ENCODE data around the gene BGLAP.

GRCh38 chr1:156236164-156236563 lies 5.8 kb upstream of the BGLAP start:
- TF ChIP-seq SMC3 (conservative IDR thresholded peaks at IDR 0.05; ENCODE audit: poor library complexity) (no peak), TAF1 (IDR thresholded peaks at IDR 0.05; ENCODE audit: low read depth) (no peak), POLR2AphosphoS5 (IDR thresholded peaks at IDR 0.05) (no peak), CTCF (IDR thresholded peaks at IDR 0.05; ENCODE audit: poor library complexity, severe bottlenecking) (no peak), EP300 (conservative IDR thresholded peaks at IDR 0.05; ENCODE audit: poor library complexity, severe bottlenecking) (no peak)
- TF ChIP-seq, protein P1, sequence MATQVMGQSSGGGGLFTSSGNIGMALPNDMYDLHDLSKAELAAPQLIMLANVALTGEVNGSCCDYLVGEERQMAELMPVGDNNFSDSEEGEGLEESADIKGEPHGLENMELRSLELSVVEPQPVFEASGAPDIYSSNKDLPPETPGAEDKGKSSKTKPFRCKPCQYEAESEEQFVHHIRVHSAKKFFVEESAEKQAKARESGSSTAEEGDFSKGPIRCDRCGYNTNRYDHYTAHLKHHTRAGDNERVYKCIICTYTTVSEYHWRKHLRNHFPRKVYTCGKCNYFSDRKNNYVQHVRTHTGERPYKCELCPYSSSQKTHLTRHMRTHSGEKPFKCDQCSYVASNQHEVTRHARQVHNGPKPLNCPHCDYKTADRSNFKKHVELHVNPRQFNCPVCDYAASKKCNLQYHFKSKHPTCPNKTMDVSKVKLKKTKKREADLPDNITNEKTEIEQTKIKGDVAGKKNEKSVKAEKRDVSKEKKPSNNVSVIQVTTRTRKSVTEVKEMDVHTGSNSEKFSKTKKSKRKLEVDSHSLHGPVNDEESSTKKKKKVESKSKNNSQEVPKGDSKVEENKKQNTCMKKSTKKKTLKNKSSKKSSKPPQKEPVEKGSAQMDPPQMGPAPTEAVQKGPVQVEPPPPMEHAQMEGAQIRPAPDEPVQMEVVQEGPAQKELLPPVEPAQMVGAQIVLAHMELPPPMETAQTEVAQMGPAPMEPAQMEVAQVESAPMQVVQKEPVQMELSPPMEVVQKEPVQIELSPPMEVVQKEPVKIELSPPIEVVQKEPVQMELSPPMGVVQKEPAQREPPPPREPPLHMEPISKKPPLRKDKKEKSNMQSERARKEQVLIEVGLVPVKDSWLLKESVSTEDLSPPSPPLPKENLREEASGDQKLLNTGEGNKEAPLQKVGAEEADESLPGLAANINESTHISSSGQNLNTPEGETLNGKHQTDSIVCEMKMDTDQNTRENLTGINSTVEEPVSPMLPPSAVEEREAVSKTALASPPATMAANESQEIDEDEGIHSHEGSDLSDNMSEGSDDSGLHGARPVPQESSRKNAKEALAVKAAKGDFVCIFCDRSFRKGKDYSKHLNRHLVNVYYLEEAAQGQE (IDR thresholded peaks at IDR 0.05; ENCODE audit: borderline replicate concordance): no peak
